Measurements from ENCODE around the gene LNX2.

LNX2 gene

GRCh38 chr13:27587095-27587746, 33.1 kb downstream of the LNX2 start:
- Mint-ChIP-seq H3K27ac (no peak overlapping the region), H3K27me3 (no peaks in the 10 kb centered on the region), H3K4me1 (ENCODE audit: low read depth) (peaks cover 21% of the 10 kb centered on the region), H3K9me3 (no peaks in the 10 kb centered on the region), H3K4me3 (no peak overlapping the region), H3K36me3 (ENCODE audit: low read depth) (no peaks in the 10 kb centered on the region)
- intact Hi-C loops (cut with micrococcal nuclease) = no loop called here

- Mint-ChIP-seq H3K27me3 (no peaks in the 10 kb centered on the region), H3K36me3 (ENCODE audit: low read depth) (peaks cover 7% of the 10 kb centered on the region), H3K27ac (no peak overlapping the region), H3K4me1 (ENCODE audit: low read depth) (peaks cover 21% of the 10 kb centered on the region), H3K4me3 (no peak overlapping the region), H3K9me3 (no peaks in the 10 kb centered on the region)
- intact Hi-C loops (cut with micrococcal nuclease) = no loop called here
Observed at GRCh38 chr13:27583645-27584044, 36.7 kb downstream of the LNX2 start.

GRCh38 chr13:27578121-27579030, 42.0 kb downstream of the LNX2 start:
- Mint-ChIP-seq H3K4me3 (no peak overlapping the region), H3K27ac (no peak overlapping the region), H3K36me3 (ENCODE audit: low read depth) (peaks cover 7% of the 10 kb centered on the region), H3K27me3 (no peaks in the 10 kb centered on the region), H3K4me1 (ENCODE audit: low read depth) (peaks cover 10% of the 10 kb centered on the region), H3K9me3 (peaks cover 9% of the 10 kb centered on the region)
- intact Hi-C loops (cut with micrococcal nuclease) = no loop called here

GRCh38 chr13:27574661-27575060, 45.7 kb downstream of the LNX2 start:
- no peak overlapping the region for H3K4me3 Mint-ChIP-seq
- H3K36me3 Mint-ChIP-seq (ENCODE audit: low read depth) = peaks cover 5% of the 10 kb centered on the region
- intact Hi-C loops (cut with micrococcal nuclease) = no loop called here
- H3K27me3 Mint-ChIP-seq = no peaks in the 10 kb centered on the region
- H3K27ac Mint-ChIP-seq = no peak overlapping the region
- H3K4me1 Mint-ChIP-seq (ENCODE audit: low read depth) = peaks cover 21% of the 10 kb centered on the region
- H3K9me3 Mint-ChIP-seq = peaks cover 9% of the 10 kb centered on the region

- H3K4me1 Mint-ChIP-seq (ENCODE audit: low read depth) = peaks cover 21% of the 10 kb centered on the region
- no peak overlapping the region for H3K27ac Mint-ChIP-seq
Observed at GRCh38 chr13:27573265-27573664, 47.1 kb downstream of the LNX2 start.

GRCh38 chr13:27572234-27572901, 48.0 kb downstream of the LNX2 start:
- intact Hi-C loops (cut with micrococcal nuclease) = no loop called here
- peaks cover 21% of the 10 kb centered on the region for H3K4me1 Mint-ChIP-seq (ENCODE audit: low read depth)
- no peak overlapping the region for H3K27ac Mint-ChIP-seq
- H3K4me3 Mint-ChIP-seq = no peak overlapping the region
- H3K36me3 Mint-ChIP-seq (ENCODE audit: low read depth) = peaks cover 5% of the 10 kb centered on the region
- peaks cover 9% of the 10 kb centered on the region for H3K9me3 Mint-ChIP-seq
- no peaks in the 10 kb centered on the region for H3K27me3 Mint-ChIP-seq

More at GRCh38 chr13:27573265-27573664, 47.1 kb downstream of the LNX2 start:
- Mint-ChIP-seq H3K9me3 (peaks cover 9% of the 10 kb centered on the region), H3K27me3 (no peaks in the 10 kb centered on the region), H3K4me3 (no peak overlapping the region), H3K36me3 (ENCODE audit: low read depth) (peaks cover 5% of the 10 kb centered on the region)
- intact Hi-C loops (cut with micrococcal nuclease) = no loop called here

GRCh38 chr13:27570906-27571305, 49.4 kb downstream of the LNX2 start:
- peaks cover 21% of the 10 kb centered on the region for H3K4me1 Mint-ChIP-seq (ENCODE audit: low read depth)
- peaks cover 9% of the 10 kb centered on the region for H3K9me3 Mint-ChIP-seq
- no peak overlapping the region for H3K27ac Mint-ChIP-seq
- intact Hi-C loops (cut with micrococcal nuclease) = no loop called here
- no peaks in the 10 kb centered on the region for H3K27me3 Mint-ChIP-seq
- no peak overlapping the region for H3K4me3 Mint-ChIP-seq
- peaks cover 5% of the 10 kb centered on the region for H3K36me3 Mint-ChIP-seq (ENCODE audit: low read depth)

- no peak overlapping the region for H3K4me3 Mint-ChIP-seq
- H3K27ac Mint-ChIP-seq = no peak overlapping the region
- H3K27me3 Mint-ChIP-seq = no peaks in the 10 kb centered on the region
- H3K4me1 Mint-ChIP-seq (ENCODE audit: low read depth) = peaks cover 16% of the 10 kb centered on the region
- H3K36me3 Mint-ChIP-seq (ENCODE audit: low read depth) = peaks cover 5% of the 10 kb centered on the region
- H3K9me3 Mint-ChIP-seq = peaks cover 2% of the 10 kb centered on the region
- intact Hi-C loops (cut with micrococcal nuclease) = no loop called here
Observed at GRCh38 chr13:27569405-27569804, 50.9 kb downstream of the LNX2 start.

- Mint-ChIP-seq H3K9me3 (no peaks in the 10 kb centered on the region), H3K4me3 (no peak overlapping the region), H3K4me1 (ENCODE audit: low read depth) (peaks cover 5% of the 10 kb centered on the region), H3K27me3 (no peaks in the 10 kb centered on the region), H3K27ac (no peak overlapping the region), H3K36me3 (ENCODE audit: low read depth) (peaks cover 10% of the 10 kb centered on the region)
- intact Hi-C loops (cut with micrococcal nuclease) = no loop called here
Observed at GRCh38 chr13:27565818-27566217, 54.5 kb downstream of the LNX2 start.

- H3K27me3 Mint-ChIP-seq = no peaks in the 10 kb centered on the region
- H3K4me3 Mint-ChIP-seq = no peak overlapping the region
- no peak overlapping the region for H3K27ac Mint-ChIP-seq
- intact Hi-C loops (cut with micrococcal nuclease) = no loop called here
- no peaks in the 10 kb centered on the region for H3K9me3 Mint-ChIP-seq
- H3K4me1 Mint-ChIP-seq (ENCODE audit: low read depth) = peaks cover 4% of the 10 kb centered on the region
- peaks cover 16% of the 10 kb centered on the region for H3K36me3 Mint-ChIP-seq (ENCODE audit: low read depth)
Observed at GRCh38 chr13:27562457-27562856, 57.9 kb downstream of the LNX2 start.

- H3K27me3 Mint-ChIP-seq = no peaks in the 10 kb centered on the region
- H3K27ac Mint-ChIP-seq = no peak overlapping the region
- intact Hi-C loops (cut with micrococcal nuclease) = loop anchor here (10.0 kb wide), 1 partner anchor 395 kb away; no protein-coding TSS in a partner anchor
- peaks cover 21% of the 10 kb centered on the region for H3K36me3 Mint-ChIP-seq (ENCODE audit: low read depth)
- H3K9me3 Mint-ChIP-seq = no peaks in the 10 kb centered on the region
- H3K4me3 Mint-ChIP-seq = no peak overlapping the region
- peaks cover 8% of the 10 kb centered on the region for H3K4me1 Mint-ChIP-seq (ENCODE audit: low read depth)
Observed at GRCh38 chr13:27559719-27560118, 60.6 kb downstream of the LNX2 start.

- Mint-ChIP-seq H3K27me3 (no peaks in the 10 kb centered on the region), H3K4me3 (no peak overlapping the region), H3K9me3 (no peaks in the 10 kb centered on the region), H3K27ac (no peak overlapping the region), H3K4me1 (ENCODE audit: low read depth) (peaks cover 12% of the 10 kb centered on the region), H3K36me3 (ENCODE audit: low read depth) (peaks cover 19% of the 10 kb centered on the region)
- intact Hi-C loops (cut with micrococcal nuclease) = loop anchor here (1.0 to 10.0 kb wide), 2 partner anchors 270 to 399 kb away; no protein-coding TSS in a partner anchor
Observed at GRCh38 chr13:27556109-27556508, 64.2 kb downstream of the LNX2 start.

- Mint-ChIP-seq H3K36me3 (ENCODE audit: low read depth) (peaks cover 43% of the 10 kb centered on the region), H3K27me3 (no peaks in the 10 kb centered on the region), H3K9me3 (no peaks in the 10 kb centered on the region), H3K4me3 (no peak overlapping the region), H3K27ac (no peak overlapping the region), H3K4me1 (ENCODE audit: low read depth) (peaks cover 11% of the 10 kb centered on the region)
- intact Hi-C loops (cut with micrococcal nuclease) = loop anchor here (10.0 kb wide), 1 partner anchor 403 kb away; no protein-coding TSS in a partner anchor
Observed at GRCh38 chr13:27551562-27551961, 68.8 kb downstream of the LNX2 start.

Measured in dendritic cell treated with granulocyte-macrophage colony-stimulating factor and Interleukin-4, amounts not matched to agents 40 ng/mL and 50 ng/mL, for 4 days (primary cell).